ENCODE data around the gene AP1S2. TPM values are rescaled to one million over a fixed set of nuclear protein-coding genes. Genes with fewer than 3 reads are reported as not detected.
"Not testable (repeated sequence)": the region's sequence is repeated elsewhere in the genome, so short reads cannot be mapped to it uniquely, and the experiment has no call there.

AP1S2 gene
- total RNA-seq, 1 donor from 2014 or later = 37.5 TPM

DNA sequence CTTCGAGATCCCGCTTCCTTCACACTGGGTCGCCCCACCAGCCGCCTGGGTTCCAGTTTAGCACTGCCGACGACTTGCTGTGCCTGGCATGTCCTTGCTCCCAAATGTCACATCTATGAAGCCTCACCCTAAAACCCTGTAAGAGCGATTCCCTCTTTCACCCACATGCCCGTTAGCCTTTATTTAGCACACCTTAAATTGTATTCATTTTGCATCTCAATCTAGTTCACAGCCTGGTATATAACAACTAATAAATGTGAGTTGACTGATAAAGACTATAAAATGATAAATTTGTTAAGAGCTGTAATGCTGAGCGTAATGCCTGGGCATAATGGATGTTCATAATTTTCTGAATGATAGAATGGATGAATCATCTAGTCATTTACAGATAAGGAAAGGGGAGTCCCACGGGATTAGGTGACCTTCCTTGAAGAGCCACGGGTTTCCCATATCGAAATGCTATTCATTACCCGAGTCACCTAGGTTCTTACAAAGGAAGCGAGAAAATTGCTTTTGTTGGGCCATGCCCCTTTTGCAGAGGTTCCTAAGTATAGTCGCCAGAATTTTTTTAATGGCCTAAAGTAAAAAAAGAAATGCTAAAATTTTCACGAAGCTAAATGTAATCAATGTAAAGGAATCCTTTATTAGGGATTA, 1.1 kb upstream of the AP1S2 start:
- intact Hi-C loops (cut with micrococcal nuclease) = loop anchor here (1.0 to 2.0 kb wide), 3 partner anchors 38 to 863 kb away; partner anchors contain the start of gene SYAP1

DNA sequence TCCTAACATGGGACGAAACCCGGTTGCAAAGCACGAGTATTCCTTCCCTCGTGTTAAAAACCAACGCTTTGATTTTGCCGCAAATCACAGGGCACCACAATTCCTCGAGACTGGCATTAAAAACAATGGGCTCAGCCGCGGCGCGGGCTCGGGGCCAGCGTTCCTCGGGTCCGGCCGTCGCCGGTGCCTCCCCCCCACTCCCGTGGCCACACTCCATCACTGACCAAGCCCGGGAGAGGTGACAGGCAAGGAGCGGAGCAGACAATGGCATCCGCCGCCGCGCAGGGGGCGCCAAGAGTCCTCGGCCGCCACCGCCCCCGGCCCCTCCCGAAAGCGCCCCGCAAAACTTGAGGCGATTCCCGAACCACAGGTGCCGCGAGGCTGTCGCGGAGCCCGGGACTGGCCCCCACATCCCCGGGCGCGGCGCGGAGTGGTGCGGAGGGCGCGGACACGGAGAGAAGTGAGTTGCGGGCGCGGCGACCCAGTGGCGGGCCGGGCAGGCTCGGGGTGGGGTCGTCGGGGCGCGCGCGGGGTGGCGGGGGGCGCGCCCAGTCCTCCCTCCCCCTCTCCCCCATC, 445 bp downstream of the AP1S2 start:
- intact Hi-C loops (cut with micrococcal nuclease) = loop anchor here (1.0 to 2.0 kb wide), 5 partner anchors 64 to 865 kb away; partner anchors contain the start of genes CA5B, PIGA, SYAP1 and ZRSR2

DNA sequence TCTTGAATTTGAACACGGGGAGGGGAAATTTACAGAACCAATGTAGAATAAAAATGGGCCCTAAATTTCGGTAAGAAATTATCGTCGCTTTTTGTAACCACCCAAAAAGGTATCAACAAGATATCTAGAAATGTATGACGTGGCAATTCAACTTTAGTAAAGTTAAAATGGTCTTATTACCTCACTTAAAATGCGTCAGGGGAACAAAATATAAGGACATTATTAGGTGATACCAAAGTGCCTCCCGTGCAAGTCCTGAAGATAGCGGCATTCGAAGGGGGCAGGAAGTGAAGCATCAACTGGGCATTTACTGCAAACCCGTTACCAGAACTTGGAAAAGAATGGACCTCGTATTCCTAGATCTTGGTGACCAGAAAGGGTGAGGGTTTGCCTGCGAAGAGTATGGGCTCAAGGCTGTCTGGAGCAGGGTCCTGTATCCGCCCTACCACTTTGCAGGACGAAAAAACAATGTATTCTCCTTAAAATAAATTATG, 980 bp downstream of the AP1S2 start:
- intact Hi-C loops (cut with micrococcal nuclease) = loop anchor here (1.0 to 2.0 kb wide), 5 partner anchors 63 to 865 kb away; partner anchors contain the start of genes CA5B, PIGA, SYAP1 and ZRSR2

DNA sequence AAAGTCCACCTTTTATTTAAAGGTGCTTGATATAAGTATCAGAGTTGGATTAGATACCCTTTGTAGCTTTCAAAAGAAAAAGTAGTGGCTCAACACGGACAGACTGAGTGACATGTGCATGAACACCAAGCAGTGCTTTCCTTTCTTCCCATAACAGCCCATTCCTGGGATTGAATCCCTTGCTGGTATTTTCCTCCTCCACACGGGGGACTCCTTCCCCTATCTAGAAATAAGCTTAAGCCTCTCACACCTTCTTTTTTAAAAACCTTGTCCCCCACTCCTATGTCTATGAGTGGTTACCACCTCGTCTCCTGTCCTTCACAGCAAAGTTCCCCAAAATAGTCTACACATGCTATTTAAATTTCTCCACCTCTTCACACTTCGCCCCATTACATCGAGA, 5.1 kb downstream of the AP1S2 start:
- intact Hi-C loops (cut with micrococcal nuclease) = no loop called here

DNA sequence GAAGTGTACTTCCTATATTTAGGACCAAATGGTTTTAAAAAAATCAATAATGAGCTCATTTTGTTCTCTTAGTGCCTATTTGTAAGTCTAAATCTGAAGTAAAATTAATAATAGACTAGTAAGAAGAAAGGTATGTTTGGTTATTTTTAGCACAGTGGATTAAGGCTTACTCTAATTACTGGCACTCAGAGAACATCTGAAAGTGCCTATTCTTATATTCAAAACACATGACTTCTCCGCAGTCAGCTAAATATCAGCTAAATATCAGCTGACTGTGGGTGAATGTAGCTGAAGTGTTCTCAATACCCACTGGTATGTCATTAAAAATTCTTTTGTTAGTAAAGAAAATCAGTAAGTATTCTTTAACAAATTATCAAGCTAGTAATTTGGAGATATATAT, 6.0 kb downstream of the AP1S2 start:
- intact Hi-C loops (cut with micrococcal nuclease) = no loop called here

DNA sequence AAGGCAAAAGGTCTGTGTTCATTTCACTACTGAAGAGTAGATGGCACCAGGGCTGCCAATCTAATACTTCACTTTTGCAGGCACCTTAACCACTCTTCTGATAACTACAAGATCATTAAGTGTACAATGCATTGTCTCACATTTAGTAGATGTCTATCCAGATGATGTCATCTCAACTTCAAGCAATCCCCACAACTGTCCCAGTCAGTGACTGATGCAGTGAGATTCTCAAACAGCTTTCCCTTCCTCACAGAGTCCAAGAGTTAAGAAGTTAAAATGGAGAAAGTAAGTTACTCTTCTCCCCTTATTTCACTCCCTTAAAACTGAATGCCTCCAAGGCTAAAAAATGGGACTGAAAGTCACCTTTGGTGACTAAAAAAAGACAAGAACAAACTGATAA, 10.7 kb downstream of the AP1S2 start:
- intact Hi-C loops (cut with micrococcal nuclease) = no loop called here

DNA sequence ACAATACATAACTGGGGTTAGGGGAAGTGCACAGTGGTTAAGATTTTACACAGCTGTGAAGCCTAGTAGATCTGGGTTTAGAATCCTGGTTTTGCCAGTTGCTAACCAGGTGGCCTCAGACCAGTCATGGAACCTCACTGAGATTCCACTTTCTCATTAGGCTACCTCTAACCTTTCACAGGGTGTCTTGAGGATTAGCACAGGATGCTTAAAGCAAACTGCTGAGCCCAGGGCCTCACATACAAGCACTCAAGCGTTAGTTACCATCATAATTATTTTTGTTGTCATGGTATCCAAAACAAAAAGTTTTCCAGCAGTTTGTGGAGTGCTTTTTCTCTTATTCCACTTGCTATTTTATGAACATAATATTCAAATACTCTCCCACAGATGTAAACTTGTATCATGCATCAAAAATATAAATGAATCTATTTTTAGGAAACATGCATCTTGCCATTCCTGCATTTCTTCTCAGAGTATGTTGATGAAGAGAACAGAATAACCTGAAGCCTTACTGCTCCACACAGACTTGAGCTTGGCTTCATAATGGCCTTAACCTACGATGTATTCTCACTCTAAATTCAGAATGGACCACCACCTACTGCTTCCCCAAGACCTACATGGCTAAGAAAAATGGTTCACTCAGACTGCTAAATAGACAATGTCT, 12.6 kb downstream of the AP1S2 start:
- intact Hi-C loops (cut with micrococcal nuclease) = no loop called here

DNA sequence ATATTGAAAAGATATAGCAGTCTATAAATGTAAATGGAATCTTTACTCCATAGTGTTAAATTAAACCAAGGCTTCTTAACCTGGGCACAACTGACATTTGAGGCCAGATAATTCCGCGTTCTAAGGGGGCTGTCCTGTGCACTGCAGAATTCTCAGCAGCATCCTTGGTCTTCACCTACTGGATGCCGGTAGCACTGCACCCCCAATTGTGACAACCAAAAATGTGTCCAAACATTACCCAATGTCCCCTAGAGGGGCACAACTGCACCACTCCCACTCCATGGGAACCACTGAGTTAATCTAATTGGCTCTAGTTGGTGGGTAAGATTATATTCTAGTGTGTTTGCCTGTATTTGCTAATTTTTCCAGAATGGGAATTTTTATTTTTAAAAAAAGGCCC, 16.6 kb downstream of the AP1S2 start:
- intact Hi-C loops (cut with micrococcal nuclease) = no loop called here

DNA sequence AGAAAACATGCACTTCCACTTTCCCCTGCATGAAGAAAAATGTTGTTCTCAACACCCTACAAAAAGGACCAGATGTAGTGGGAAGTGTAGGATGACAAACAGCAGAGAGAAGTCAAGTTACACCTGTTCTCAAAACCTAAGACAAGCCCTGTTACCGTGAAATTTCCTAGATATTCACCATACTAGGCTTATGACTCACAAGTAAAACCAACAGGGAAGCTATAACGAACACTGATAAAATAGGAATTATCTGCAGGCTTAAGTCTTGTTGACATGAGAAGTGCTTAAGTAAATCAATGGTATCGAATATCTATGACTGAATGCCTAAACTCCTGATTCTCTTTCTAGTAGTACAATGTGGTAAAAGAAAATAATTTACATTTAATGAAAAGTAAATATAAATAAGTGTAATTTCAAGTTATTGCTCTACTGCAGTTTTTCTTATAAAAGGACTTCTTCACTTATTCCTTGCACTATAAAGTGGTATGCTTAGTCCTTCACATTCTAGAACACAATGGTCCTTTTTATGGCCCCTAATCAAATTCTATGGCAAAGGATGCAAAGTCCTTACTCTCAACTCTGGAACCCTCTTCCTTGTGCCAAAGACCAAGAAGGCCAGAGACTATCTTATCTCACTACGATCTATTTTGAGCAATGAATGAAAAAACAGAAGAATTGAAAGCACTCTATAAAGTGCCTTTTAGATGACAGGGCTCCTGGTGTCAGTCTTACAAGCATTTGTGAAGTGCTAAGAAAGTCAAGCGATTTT, 19.6 kb downstream of the AP1S2 start:
- intact Hi-C loops (cut with micrococcal nuclease) = no loop called here

DNA sequence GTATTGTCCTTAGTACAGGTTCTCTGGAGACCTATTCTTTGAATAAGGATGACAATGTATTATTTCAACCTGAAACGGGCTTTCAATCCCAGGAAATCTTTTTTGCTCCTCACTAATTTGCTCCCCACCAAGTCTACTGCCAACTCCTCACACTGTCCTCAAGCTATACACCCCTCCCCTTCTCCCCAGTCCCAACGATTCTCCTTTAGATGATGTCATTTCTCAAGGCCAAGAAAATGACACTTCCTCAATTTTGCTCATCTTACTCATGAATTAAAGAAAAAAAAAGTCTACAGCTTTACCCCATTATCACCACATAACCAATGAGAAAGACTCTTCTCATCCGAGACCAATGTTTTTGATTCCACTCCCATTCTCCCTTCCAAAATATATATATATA, 20.6 kb downstream of the AP1S2 start:
- intact Hi-C loops (cut with micrococcal nuclease) = no loop called here

DNA sequence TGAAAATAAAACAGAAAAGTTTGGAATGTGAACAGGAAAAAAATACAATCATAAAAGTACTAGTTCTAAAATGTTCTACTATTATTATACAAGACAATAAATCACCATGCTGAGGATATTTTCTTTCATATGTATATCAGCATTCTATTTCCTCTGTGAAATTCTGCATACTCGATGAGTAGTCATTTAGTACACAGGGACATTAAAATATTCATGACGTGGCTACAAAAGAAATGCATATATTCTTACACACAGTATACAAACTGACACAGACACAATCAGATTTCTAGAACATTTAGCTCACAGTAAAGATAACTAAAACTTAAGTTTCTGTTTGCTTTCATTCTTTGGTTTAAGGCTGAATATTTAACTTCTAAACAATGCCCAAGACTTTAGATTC, 23.3 kb downstream of the AP1S2 start:
- intact Hi-C loops (cut with micrococcal nuclease) = not testable (repeated sequence)

DNA sequence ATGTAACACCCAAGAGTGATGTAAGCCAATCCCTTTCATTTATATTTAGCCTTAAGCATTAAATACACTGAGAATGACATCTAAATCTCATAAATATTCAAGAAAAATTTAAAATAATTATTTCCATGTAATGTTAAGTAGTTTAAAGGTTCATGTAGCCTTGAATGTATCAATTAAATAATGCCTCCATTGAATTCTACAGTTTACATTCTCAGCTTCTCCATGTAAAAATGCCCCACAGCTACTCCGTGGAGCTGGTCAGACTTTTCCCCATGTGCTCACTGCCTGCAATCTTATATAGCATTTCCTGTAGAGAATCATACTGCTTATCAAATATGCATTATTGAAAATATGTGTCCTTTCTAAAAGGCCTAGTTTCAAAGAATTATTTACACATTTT, 25.4 kb downstream of the AP1S2 start:
- intact Hi-C loops (cut with micrococcal nuclease) = no loop called here

DNA sequence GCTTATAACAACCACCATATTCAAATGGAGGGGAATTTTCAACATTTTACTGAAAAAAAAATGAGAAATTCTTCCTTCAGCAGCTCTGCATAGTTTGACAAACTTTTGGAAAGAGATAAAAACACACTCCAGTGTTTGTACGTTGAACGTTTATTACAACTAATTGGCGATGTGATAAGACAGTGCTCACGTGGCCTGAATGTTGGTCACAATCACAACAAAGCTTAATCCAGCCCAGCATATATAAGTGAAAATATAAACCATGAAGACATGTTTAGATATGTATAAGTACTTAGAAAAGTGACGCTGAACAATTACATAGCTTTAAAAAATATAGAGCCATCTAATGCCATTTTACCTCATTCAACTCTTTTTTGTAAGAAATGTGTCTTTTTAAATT, 28.7 kb downstream of the AP1S2 start:
- intact Hi-C loops (cut with micrococcal nuclease) = no loop called here

DNA sequence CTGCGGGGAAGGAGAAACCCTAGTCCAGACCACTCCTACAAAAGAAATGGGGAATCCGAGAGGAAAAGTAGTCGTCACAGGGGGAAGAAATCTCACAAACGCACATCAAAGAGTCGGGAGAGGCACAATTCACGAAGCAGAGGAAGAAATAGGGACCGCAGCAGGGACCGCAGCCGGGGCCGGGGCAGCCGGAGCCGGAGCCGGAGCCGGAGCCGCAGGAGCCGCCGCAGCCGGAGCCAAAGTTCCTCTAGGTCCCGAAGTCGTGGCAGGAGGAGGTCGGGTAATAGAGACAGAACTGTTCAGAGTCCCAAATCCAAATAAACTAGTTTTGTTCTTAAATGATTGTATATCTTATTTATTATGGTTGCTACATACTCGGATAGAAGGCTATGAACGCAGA, 31.7 kb downstream of the AP1S2 start:
- intact Hi-C loops (cut with micrococcal nuclease) = no loop called here

DNA sequence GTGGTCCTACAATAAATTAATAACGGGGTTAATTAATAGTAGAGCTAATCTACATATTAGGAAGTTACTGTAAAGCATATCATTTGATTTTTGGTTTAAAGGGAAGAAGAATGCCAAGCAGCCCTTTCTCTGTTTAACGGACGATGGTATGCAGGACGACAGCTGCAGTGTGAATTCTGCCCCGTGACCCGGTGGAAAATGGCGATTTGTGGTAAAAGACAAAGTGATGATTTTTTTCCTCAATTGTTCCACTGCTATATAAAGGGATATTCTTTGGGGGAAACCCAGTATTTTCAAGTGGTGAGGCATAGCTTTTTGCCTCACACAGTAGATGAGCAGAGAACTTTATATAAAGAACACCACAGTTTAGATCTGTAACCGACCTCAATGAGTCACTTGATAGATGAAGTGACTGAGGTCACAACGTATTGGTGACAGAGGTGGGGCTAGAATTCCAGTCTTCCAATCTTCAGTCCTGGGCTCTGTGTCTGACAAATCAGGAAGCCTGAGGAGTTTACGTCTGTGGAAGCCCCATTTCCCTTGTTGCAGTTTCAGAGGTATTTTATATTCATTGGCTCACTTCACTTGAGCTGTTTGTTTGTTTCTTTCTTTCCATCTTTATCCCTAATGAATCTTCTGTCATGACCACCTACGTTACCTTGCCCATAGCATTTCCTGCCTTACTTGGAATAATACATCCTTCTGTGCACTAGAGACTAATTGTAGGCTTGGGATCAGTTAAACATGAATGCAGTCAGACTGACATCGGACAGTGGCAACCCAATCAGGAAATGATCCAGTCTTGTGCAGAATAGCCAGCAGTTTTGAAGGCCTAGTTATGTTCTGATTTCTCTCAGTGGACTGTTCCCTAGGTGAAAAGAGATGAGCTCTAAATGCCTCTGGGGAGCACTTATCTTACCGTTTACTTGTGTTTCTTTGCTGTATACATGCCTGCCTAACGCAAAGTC, 34.2 kb downstream of the AP1S2 start:
- intact Hi-C loops (cut with micrococcal nuclease) = no loop called here

DNA sequence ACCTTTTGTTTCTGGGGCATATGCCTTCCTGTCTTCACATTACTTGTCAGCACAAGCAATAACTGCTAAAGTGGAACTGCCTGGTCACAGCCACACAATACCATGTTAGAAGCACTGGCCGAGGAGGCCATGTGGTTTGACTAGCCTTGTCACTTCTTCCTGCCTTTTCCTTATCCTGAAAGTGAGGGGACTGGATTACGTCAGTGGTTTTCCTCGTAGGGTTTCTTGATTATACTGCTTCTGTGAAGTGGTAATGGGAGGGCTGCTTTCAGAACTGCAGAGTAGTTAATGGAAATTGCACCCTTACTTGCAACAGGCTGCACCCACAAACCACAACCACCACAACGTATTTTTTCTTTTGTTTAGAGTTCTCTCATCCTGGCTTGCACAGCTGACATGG, 37.7 kb downstream of the AP1S2 start:
- intact Hi-C loops (cut with micrococcal nuclease) = loop anchor here (1.0 to 10.0 kb wide), 5 partner anchors 26 to 482 kb away; partner anchors contain the start of genes PIGA and ZRSR2

DNA sequence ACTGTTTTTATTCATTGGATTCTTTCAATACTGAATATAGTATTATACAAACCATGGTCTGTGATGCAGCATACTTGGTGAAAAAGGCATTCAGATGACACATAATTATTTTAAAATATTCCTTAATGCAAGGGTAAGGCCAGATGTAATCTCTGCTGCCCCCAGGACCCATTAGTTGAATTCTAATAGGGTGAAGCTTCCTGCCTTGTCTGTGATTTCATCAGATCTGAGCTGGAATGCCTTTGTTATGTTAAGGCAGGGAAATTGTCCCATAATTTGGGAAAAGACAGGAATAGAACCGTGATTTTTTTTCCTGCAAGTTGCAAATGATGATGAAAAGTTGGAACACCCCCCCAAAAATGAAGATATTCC, 38.2 kb downstream of the AP1S2 start:
- intact Hi-C loops (cut with micrococcal nuclease) = loop anchor here (1.0 to 10.0 kb wide), 4 partner anchors 26 to 482 kb away; partner anchors contain the start of genes PIGA and ZRSR2

DNA sequence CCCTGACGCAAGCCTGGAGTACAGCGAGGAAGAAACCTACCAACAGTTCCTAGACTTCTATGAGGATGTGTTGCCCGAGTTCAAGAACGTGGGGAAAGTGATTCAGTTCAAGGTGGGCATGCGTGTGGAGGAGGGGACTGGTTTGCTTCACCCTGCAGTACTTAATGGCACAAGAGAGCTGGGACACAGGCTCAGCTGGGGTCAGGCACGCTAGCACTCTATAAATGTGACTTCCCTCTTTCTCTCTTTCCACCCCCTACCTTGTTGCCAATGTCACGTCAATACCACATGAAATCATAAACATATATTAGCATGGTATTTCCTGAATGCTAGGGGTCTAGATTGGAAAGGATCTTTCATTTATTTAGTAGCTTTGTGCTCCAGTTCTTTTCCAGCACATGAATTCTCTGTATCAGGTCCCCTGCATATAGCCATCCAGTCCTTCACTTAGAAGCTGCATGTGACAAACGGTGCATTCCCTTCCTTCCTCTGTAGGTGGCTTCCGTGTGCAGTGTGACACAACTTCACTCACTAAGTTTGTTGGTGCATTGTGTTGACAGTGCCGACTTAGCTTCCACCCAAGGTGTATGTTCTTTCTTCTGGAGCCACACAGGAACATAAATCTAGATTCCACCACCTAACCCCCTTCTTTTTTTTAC, 38.7 kb downstream of the AP1S2 start:
- intact Hi-C loops (cut with micrococcal nuclease) = loop anchor here (1.0 to 10.0 kb wide), 4 partner anchors 25 to 481 kb away; partner anchors contain the start of genes PIGA and ZRSR2

DNA sequence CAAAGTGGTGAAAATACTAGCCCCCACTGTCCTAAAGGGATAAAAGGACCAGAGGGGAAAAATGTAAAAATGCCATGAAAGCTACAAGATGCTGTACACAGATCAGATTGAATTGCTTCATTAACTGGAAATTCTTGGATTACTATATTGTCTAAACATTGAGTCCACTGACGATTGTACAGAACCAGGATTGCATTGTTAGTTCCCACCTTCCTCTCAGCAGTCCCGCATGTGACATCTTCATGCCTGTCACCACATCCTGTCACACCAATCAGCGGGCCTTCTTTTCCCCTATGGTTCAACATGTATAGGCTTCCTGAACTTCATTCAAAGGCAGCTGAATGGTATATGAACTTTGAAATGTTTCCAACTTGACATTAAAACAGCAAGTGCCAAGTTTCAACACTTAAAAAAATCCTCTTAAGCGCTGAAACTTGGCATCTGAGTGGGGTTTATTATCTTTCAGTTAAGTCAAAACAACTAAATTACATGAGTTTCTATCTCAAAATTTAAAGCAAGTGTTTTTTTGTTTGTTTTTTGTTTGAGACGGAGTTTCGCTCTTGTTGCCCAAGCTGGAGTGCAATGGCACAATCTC, 39.7 kb downstream of the AP1S2 start:
- intact Hi-C loops (cut with micrococcal nuclease) = loop anchor here (10.0 kb wide), 1 partner anchor 480 kb away; the partner anchor contains the start of gene PIGA
